Measurements from ENCODE around the gene AMBP.

Gene AMBP

GRCh38 chr9:114072184-114073140 lies 5.6 kb downstream of the AMBP start:
- no peak for DNase-seq

GRCh38 chr9:114071197-114071795 lies 6.8 kb downstream of the AMBP start:
- DNase-seq: no peak

- DNase-seq: no peak
Measured at GRCh38 chr9:114070188-114071103, 7.7 kb downstream of the AMBP start.

GRCh38 chr9:114069476-114070187 lies 8.5 kb downstream of the AMBP start:
- no peak for DNase-seq

- no peak for DNase-seq
Measured at GRCh38 chr9:114065304-114065703, 12.8 kb downstream of the AMBP start.

DNA sequence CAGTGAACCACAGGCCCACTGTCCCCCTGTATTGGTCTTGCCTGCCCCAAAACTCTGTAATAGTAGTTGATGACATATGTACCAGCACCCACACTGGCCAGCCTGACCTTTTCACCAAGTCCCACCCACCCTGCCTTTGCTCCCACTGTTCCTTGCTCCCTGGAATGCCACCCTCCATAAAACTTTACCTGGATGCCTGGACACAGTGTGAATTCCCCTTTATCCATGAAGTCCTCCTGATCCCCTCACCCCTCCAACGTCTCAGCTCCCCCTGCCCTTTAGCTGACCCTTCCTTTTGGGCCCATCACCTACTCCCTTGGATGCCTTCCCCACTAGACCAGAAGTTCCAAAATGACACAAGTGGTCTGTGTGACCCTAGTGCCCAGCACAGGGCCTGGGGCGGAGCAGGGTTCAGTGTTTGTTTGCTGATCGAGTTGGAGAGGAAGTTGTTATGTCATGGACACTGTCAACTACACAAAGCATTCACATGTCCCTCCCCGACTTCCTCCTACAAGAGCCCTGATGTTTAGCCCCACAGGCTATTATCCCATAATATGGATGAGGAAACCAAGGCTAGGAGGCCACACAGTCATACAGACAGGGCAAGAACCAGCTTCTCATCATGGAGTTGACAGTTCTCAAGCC lies 16.1 kb downstream of the AMBP start:
- DNase-seq: no peak

DNA sequence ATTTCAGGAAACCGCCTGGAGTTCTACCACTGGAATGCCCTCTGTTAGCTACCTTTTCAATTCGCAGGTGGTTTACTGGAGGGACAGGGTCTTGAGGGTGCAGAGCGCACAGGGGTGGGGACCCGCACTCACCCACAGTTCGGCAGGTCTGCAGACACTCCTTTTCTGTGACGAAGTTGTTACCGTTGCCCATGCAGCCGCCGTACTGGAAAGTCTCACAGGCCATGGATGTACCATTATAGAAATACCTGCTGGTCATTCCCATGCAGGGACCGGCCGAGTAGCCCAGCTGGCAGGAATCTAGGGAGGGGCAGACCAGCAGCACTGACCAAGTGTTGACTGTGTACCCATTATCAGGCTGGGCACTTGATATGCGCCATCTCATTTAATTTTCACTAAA lies 16.8 kb downstream of the AMBP start:
- no peak for DNase-seq

- DNase-seq: no peak
Measured at GRCh38 chr9:114060711-114061110, 17.4 kb downstream of the AMBP start.

DNA sequence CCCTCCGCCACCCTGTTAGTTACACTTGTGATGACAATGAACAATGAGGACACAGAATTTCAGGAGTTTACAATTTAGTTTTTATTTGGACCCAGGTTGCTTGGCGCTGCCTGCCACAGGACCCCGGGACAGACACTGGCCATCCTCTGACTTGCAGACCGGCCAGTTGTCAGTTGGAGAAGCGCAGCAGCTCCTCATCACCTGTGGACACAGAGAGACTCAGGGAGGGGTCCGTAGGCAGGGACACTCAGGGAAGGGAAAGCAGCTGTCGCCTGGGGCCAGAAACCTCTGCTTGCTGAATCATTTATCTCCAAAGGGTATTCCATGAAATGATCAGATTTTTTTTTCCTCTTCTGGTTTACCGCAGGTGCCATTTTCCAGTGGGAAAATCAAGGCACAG lies 18.0 kb downstream of the AMBP start:
- DNase-seq: no peak

- no peak for DNase-seq
Measured at GRCh38 chr9:114059047-114059803, 18.9 kb downstream of the AMBP start.

- no peak for DNase-seq
Measured at GRCh38 chr9:114058688-114059046, 19.4 kb downstream of the AMBP start.

GRCh38 chr9:114057161-114057885 lies 20.8 kb downstream of the AMBP start:
- DNase-seq: no peak

- no peak for DNase-seq
Measured at GRCh38 chr9:114056527-114056926, 21.6 kb downstream of the AMBP start.

- no peak for DNase-seq
Measured at GRCh38 chr9:114055894-114056293, 22.2 kb downstream of the AMBP start.

GRCh38 chr9:114055061-114055460 lies 23.0 kb downstream of the AMBP start:
- DNase-seq: no peak

GRCh38 chr9:114054191-114054690 lies 23.9 kb downstream of the AMBP start:
- no peak for DNase-seq

GRCh38 chr9:114053246-114054005 lies 24.7 kb downstream of the AMBP start:
- DNase-seq: no peak

DNA sequence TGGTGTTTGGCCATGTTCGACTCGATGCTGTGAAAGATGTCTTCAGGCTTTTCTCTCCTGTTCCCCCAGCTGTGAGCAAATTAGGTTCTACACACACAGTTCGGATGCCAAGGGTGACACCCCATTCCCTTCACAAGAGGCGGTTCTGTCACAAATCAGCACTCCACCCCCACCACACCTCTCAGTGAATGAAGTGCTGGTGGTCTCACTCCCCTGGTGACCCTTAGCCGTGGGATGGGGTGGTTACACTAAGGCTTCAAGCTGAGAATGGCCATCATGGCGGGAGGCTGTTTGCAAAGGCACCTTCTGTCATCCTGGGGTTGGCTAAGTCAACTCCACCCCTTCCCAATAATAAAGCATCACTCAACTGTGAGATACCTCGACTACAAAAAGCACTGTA lies 26.4 kb downstream of the AMBP start:
- DNase-seq: no peak

- no peak for DNase-seq
Measured at GRCh38 chr9:114051281-114051680, 26.8 kb downstream of the AMBP start.

- DNase-seq: no peak
Measured at GRCh38 chr9:114050646-114051045, 27.5 kb downstream of the AMBP start.

Measured in Kasumi-1 (cell line).